NCI-H510A (cell line): ENCODE results near the gene SETD3.
A peak's percentile ranks its signal among the peaks of the same experiment; 100 is the strongest.

ENCODE experiments used
- DNase-seq: peaks from one replicate; lab custom pipeline; 2025; lab: John Stamatoyannopoulos, UW

Gene SETD3

DNA sequence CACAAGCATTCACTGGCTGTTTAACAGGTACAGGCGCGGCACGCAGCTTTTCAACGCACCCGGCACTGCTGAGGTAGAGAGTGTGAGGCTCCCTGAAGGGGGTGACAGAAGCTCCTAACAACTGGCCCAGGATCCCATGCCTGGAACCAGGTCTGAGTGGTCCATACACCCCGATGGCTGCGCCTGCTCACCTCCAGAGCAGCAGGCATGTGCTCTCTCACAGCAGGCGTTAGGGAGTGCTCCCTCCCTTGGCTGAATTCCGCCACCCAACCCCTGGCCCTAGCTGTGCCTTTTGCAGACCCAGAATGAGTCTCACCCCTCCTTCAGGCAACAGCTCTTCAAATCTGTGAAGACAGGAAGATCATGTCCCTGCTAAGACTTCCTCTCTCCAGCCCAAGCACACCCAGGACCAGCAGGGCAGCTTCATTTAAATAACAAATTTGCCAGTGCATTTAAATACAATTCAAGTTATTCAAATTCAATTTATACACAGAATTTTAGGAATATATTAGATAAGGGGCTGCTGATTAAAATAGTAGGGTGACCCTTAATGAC is 86.0 kb downstream of the SETD3 start:
- DNase-seq, result no peak

DNA sequence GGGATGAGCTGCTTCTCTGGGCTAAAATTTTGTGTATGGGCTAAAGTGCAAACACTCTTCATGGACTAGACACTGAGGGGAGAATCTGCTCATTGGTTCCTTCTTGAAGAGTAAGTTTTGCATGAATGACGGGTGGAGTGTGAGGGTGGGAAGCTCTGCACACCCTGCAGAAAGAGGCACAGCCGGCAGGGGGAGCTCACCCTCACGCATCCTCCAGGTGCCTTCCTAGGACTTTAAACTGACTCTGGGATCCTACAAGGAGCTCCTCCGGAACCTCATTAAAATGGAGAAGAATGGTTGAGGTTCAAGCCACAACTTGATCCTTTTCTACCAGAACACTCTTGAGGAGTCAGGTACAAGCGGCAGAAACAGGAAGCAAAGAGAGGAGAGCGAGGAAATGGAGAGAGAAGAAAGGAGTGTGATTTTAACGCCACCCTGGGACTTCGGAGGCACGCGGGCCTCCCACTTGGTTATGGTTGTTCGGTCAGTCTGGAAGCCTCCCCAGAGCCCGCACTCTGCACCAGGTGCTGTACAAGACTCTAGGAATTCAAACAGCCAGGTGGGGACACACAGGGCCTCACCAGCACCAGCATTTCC is 87.5 kb downstream of the SETD3 start:
- no peak for DNase-seq

DNA sequence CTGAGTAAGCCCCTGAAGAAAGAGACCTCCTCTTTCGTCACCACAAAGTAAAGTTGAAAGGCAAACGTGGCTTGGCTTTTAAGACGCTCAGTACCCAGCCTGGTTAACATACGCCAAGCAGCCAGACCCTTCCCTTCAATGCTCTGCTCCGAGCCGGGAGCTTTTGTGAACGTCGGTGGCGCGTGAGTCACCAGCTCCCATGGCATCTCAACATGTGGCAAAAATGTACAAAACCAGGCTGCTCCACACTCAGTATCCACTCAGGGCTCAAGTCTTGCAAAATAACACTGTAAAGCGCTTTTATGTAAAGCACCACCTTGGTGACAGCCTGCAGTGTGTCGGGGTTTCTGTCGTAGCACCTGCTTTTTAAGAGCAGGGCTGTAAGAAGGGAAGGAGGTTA is 89.0 kb downstream of the SETD3 start:
- no peak for DNase-seq

DNA sequence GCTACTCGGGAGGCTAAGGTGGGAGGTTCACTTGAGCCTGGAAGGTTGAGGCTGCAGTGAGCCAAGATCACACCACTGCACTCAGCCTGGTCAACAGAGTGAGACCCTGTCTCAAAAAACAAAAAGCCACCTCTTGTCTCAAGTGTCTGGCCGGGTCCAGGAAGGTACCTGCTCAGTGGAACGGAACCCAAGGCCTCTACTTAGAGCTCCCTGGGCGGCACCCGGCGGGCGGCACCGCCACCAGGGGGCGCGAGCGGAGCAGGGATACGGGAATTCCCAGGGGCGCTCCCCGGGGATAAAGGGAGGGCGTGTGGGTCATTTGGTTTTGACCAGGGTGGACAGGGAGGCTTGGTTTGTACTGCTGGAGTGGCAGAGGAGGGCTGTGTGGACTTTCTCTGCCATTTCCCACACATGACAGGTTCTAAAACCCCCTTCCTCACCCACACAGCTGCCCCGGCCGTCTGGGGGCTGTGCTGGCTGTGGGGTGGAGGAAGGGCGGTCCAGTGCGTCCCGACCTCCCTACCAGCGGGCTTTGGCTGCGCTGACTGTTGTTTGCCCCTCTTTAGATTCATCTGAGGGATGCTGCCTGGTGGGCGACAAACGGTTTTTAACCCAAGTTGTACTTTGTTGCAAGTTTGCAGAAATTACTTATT is 91.4 kb downstream of the SETD3 start:
- DNase-seq, result peak; percentile 11

DNA sequence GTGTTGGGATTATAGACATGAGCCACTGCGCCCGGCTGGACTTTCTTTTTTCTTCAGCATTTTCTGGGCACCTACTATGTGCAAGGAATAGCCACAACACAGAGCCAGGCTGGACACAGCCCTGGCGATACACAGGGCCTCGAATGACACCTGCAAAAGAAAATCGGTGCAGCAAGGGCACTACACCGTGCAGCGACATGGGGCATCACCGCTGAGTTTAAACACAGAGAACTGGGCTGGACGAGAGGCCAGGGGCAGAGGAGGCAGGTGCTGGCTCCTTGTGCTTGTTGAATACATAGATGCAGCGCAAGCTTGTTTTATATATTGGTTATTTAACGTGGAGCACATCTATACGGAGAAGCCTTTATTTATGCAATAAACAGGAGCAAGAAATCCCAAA is 92.4 kb downstream of the SETD3 start:
- no peak for DNase-seq

DNA sequence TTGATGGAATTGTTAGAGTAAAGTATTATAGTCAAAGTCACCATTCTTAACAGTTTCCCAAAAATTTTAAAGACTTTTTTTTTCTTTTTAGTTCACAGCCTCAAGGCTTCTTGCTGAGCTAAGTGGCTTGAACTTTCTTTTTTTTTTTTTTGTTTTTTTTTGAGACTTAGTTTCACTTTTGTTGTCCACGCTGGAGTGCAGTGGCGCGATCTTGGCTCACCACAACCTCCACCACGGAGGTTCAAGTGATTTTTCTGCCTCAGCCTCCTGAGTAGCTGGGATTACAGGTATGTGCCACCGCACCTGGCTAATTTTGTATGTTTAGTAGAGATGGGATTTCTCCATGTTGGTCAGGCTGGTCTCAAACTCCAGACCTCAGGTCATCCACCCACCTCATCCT is 92.8 kb downstream of the SETD3 start:
- DNase-seq, result no peak

DNA sequence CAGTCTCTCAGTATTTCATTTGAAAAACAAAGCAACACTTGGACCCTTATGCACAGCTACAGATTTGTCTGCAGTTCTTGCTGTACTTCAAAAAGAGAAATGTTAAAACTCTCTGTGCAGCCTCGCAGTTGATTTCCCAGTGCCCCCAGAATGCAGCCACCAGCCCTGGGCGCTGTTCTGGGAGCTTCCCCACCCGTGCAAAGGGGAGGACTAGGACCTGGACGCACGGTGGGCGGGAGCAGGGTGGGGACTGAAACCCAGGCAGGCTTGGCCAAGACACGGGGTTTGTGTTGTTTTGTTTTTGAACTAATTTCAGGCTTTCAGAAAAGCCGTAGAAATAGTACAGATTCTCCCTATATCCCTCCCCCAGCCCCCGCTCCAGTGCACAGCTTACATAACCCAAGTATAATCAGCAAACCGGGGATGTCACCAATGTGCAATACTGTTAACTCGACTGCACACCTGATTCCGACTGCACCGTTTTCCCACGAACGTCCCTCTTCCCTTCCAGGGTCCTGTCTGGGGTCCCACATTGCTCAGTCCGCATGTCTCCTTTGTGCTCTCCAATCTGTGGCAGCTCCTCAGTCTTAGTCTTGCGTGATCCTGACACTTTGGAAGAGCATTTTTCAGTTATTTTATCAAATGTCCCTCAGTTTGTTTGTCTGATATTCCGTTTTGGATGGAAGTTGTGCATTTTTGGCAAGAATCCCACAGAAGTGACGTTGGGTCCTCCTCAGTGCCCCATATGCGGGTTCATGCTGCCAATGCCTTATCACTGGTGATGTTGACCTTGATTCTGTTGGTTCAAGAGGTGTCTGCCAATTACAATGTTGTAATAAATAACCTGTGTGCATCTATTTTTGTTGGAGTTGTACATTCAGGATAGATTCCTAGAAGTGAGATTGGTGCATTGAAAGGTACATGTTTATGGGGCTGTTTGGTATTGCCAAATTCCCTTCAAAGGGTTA is 95.9 kb downstream of the SETD3 start:
- DNase-seq, result no peak

DNA sequence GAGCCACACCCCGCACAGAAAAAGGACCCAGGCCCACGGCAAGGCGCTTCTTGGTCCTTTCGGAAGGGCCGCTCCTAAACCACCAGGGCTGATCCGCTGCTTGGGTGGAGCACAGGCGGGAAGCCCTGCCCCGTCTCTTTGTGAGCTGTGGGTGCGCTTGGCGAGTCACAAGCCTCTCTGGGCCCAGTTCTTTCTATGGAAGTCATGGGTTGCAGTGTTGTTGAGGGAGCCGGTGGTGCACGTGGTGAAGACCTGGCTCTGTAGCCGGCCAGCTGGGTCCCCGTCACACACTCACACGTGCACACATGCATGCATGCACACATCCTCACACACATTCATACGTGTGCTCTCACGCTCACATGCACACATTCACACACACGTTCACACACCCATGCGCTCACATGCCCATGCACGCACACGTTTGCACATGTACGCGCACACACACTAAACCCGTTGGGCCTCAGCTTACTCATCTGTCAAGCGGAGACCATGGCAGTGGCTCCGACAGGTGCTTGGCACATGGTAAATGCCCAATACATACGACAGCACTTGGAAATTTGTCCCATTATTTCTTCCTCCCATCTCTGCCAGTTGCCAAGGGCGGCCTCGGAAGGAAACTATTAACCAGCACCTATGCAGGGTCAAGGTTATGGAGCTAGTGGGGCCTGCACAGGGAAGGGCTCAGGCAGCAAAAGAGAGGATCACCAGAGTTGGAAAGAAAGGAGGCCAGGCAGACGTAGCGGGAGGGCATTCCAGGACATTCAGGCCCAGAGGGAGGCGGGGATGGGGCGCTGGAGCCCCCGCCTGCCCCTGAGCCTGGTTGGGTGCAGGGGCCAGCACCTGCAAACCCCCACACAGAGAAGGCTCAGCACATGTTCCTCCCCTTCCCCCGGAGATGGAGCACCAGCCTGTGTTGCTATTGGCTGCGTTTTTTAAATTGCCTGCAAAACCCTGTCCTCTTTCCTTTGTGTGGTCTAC is 96.9 kb downstream of the SETD3 start:
- no peak for DNase-seq

DNA sequence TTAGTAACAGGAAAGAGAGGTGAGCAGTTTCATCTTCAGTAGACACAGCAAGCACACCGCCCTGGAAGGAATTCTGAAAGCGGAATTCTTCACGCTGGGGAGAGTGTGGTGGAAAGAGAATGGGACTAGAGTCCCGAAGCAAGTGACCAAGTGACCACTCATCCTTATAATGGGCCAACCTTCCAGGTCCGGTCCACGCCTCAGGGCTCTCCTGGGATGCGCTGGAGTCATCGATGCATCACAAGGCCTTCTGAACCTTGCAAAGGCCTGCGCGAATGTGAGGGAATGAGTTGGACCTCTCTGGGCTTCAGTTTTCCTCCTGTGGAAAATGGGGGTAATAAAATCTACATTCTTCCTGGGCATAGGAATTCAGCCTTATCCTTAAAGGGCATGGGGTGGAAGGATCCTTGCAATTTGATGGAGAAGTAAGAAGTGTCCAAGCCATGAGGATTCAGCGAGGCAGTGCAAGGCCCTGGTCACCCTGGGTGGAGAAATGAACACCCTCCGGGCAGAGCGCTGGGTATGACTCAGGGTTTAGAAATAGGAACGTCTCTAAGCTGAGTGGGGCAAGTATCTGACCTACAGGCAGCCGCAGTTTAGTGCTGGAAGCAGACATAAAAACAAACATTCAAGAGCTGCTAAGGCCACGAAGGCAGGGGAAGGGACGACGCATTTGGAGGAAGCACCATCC is 97.7 kb downstream of the SETD3 start:
- no peak for DNase-seq

DNA sequence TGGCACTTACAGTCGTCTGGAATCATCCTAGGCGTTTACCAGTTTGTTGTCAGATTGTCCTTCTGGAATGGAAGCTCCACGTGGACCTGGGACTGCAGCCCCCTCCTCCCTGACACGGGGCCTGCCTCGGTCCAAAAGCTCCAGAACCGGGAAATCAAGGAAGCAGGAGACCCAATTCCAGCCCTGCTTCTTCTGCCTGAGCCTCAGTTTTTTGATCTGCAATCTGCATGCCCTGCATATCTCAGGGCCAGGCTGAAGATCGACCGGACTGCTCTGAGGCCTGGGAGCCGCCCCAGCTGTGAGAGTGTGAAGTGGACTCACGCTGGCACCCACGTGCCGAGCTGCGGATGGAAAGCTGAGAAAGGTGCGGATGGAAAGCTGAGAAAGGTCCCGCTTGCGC is 98.6 kb downstream of the SETD3 start:
- DNase-seq, result no peak

DNA sequence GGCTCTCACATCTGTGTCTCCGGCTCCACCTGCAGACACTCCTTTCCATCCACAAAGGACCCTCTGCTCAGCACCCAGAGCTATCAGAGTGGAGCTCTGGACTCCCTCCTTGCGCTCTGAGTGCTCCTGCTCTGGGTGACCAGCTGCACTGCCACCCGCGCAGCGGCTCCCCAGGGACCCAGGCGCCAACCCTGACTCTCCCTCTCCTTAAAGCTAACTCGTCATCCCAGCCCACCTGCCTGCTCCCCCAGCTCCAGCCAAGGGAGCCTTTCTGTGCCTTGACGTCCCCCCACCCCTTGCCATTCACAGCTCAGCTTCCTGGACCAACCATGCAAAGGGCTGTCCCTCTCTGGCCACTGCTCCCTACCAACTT is 99.0 kb downstream of the SETD3 start:
- no peak for DNase-seq

DNA sequence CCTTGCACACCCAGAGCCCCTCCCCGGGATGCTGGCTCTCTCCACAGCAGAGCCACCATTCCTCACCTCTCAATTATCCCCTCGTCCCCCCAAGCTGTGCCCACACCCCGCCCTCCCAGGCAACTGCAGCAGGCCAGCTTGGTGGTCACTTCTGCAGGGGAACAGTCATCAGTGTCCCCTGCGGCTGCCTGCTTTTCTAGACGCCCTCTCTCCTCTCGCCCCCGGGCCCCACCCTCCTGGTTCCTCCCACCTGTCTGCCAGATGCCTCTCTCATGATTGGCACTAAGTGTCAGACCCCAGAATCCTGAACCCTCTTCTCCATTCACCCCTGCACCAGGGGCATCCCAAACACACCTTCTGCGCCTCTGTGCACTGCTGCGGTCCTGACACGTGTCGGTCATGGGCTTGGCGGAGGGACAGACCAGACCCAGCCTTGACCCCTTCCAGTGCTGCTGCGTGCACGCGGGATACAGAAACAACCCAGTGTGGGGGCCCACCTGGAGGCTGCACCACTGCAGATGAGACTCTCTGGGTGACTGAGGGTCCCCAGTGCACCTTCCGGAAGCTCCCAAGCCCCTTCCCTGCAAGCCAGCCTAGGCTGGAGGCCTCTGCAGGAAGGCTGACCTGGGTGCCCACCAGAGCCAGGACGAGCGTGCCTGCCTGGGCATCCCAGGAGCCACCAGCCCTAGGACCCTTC is 99.5 kb downstream of the SETD3 start:
- DNase-seq, result no peak

DNA sequence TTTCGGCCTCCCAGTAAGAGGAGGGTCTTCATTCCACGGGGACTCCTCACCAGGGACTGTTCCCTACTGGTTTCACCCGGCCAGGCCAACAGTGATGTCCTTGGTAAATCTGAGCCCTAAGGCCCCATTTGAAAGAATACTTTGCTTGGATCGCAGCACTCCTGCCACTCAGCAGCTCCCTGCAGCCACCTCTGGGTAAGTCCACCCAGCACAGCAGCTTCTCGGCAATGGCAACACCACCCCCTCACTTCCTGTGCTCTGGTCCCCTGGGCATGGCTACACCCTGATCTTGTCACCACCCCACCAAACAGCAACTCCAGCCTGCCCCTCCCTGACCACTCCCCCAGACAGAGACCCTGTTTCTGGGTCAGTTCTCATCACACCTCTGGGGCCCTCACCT is 100.3 kb downstream of the SETD3 start:
- DNase-seq, result no peak

DNA sequence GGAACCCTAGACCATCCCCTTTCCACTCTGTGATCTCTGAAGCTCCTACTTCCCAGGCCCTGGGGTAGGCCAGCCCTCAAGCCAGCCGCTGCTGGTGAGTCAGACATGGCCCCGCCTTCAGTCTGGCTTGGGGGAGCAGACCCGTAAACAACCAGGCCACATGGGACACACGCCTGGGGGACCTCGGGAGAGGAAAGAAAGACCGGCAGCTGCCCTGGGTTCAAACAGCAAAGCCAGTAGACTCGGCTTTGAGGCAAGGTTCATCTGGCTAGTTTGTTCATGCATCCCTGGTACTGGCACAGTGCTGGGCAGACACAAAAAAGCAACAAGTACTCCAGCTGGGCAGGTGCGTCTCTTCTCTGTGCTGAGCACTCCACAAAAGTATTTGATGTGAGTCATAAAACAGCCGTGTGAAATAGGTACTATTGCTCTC is 101.9 kb downstream of the SETD3 start:
- DNase-seq, result no peak

DNA sequence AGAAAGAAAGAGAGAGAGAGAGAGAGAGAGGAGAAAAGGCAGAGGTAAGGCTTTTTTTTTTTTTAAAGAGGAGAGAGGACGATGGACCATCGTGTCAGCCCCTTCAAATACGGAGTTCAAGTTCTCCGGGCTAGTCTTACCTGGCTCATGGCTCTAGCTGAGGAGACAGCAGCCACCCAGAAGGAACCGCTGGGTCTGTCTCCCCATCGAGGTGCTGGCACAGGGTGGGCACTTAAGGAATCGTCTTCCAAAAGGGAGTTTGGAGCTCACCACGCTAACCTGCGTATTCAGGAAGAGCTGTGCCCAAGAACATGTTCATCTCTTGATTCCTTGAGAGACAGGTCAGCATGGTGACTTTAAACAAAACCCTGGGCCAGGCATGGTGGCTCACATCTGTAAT is 102.7 kb downstream of the SETD3 start:
- no peak for DNase-seq

DNA sequence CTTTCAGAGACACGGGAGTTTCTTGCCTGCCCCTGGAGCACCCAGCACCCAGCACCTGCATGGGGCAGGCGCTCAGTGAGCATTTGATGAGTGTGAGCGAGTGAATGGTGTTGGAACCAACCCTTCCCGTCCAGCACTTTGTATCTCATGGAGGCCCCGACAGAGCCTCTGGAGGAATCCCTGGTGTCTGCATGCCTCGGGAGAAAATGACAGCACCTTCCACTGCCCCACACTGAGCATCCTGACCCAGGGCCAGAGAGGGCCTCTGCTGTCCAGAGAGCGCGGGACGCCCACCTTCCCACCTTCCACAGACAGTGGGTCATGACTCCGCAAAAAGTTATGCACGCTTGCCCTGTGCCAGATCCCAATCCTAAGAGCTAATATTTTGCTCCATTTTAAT is 105.7 kb downstream of the SETD3 start:
- no peak for DNase-seq

DNA sequence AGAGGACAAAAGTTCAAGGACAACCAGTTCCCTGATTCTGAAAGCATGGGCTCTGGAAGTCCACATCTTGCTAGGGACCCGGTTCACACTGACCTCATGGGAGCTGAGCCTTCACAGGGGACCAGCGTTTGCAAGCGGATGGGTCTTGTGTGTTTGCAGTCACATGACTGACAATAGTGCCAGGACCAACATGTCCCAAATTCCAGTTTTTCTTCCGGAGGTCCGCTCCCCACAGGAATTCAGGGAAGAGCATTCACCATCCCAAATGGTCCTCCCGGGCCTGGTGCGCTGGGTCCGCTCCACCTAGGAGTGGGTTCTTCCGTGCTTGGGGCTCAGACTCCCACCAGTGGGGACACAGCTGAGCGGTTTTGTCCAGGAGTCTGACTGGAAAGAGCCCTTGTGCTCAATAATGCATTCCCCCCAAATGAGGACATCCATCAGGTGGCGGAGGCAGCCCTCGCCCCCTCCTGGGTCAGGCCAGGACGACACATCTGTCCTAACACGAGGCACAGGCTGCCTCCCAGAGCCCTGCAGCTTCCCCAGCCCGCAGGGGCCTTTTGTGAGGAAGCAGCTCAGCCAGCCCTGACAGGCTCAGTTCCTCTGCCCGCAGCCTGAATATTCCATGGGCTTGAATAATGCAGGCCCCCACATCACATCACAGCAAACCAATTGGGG is 116.9 kb downstream of the SETD3 start:
- no peak for DNase-seq

DNA sequence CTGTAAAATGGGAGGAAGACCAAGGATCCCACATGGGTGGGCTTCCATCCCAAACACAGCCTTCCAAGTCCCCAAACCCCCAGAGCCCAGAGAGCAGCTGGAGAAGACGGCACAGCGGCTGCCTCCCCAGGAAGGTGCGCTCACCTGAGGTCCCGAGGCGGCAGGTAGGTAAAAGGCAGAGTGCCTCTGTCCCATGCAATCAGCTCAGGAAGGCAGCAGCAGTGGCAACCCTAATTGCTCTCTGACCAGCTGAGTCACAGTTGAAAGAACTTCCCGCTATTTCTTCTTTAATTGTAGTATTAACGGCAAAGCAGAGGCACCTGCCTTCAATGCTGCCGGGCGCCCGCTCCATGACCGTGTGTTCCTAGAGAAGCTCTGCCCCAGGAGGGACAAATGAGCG is 117.6 kb downstream of the SETD3 start:
- DNase-seq, result no peak

DNA sequence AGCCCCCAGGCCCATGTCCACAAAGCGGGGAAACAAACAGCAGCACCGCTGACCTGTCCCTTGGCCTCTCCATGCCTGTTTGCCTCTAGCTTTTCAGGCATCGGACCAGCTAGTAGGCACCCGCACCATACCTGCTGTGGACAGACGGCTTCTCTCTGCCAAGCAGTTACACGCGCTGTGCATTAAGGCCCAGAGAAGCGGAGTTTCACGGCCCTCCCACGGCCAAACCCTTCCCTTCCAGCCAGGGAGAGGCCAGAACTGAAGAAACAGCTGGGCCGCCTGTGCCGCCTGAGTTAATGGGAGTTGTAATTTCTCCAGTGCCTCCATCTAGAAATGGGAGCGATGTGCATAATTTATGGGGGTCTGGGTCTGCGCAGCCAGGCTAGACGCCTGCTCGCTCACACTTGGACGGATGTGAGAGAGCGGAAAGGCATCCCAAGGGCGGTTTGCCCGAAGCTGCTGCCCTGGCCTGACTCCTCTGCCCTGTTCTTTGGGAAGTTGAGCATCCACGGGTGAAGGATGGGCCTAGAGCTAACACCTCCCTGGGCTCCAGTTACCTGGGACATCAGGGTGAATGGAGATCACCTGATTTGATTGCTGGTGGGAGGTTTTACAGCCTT is 119.0 kb downstream of the SETD3 start:
- DNase-seq, result no peak
